GM12891 (cell line): ENCODE data around the gene COX15.

Experiments used
- DNase-seq: peaks from one replicate; pipeline ENCODE4 v3.0.0; 2011; ENCODE audit warnings: low spot score; ENCODE audit not compliant: insufficient read length
- FAIRE-seq: peaks from 2 replicates; lab custom pipeline; 2011; peaks lifted over from hg19 to GRCh38; lab: Jason Lieb, UNC
- PAX5 ChIP-seq: IDR thresholded peaks from 2 replicates; pipeline ENCODE4 v1.6.1; 2011; ENCODE audit warnings: low read length, moderate library complexity, mild to moderate bottlenecking; ENCODE audit not compliant: insufficient read depth, severe bottlenecking
- POLR2A ChIP-seq: IDR thresholded peaks from 2 replicates; pipeline ENCODE4 v1.6.1; 2011; ENCODE audit warnings: low read depth, low read length, control low read depth
- POLR2AphosphoS5 ChIP-seq: IDR thresholded peaks from 2 replicates; pipeline ENCODE4 v1.6.1; 2011; ENCODE audit warnings: low read depth, low read length, control low read depth
- POU2F2 ChIP-seq: IDR thresholded peaks from 2 replicates; pipeline ENCODE4 v1.6.1; 2011; ENCODE audit warnings: low read depth, mild to moderate bottlenecking, control low read depth, low read length, moderate library complexity
- SPI1 ChIP-seq: IDR thresholded peaks from 2 replicates; pipeline ENCODE4 v1.6.1; 2011; ENCODE audit warnings: low read depth, low read length, control low read depth
- TAF1 ChIP-seq: IDR thresholded peaks from 2 replicates; pipeline ENCODE4 v1.6.1; 2011; ENCODE audit warnings: low read depth, low read length, control low read depth

The COX15 gene

GRCh38 chr10:99711129-99711719 lies 20.7 kb downstream of the COX15 start:
- TF ChIP-seq POLR2AphosphoS5 (no peak), POU2F2 (no peak), SPI1 (no peak), TAF1 (no peak), PAX5 (no peak), POLR2A (no peak)
- DNase-seq = no peak
- FAIRE-seq = peak; percentile 58

GRCh38 chr10:99709480-99710229 lies 22.3 kb downstream of the COX15 start:
- DNase-seq = no peak
- FAIRE-seq = no peak
- TF ChIP-seq SPI1 (no peak), POLR2AphosphoS5 (no peak), POU2F2 (no peak), TAF1 (no peak), PAX5 (no peak), POLR2A (no peak)

GRCh38 chr10:99708428-99709012 lies 23.4 kb downstream of the COX15 start:
- no peak for TF ChIP-seq TAF1
- TF ChIP-seq PAX5 = no peak
- TF ChIP-seq POU2F2 = no peak
- no peak for TF ChIP-seq POLR2AphosphoS5
- DNase-seq = no peak
- no peak for FAIRE-seq

- no peak for FAIRE-seq
Measured at GRCh38 chr10:99700649-99701048, 31.3 kb downstream of the COX15 start.

GRCh38 chr10:99698504-99699080 lies 33.3 kb downstream of the COX15 start:
- FAIRE-seq = no peak
- TF ChIP-seq POU2F2 (no peak), POLR2A (no peak), POLR2AphosphoS5 (no peak), SPI1 (no peak), TAF1 (no peak), PAX5 (no peak)

More at GRCh38 chr10:99700649-99701048, 31.3 kb downstream of the COX15 start:
- DNase-seq = no peak
- TF ChIP-seq POU2F2 (no peak), POLR2AphosphoS5 (no peak), TAF1 (no peak), PAX5 (no peak), SPI1 (no peak), POLR2A (no peak)

GRCh38 chr10:99695761-99696160 lies 36.2 kb downstream of the COX15 start:
- DNase-seq (no peak), FAIRE-seq (no peak)
- no peak for TF ChIP-seq TAF1
- no peak for TF ChIP-seq POU2F2
- TF ChIP-seq PAX5 = no peak
- no peak for TF ChIP-seq SPI1
- no peak for TF ChIP-seq POLR2AphosphoS5
- no peak for TF ChIP-seq POLR2A

More at GRCh38 chr10:99698504-99699080, 33.3 kb downstream of the COX15 start:
- DNase-seq = no peak

DNA sequence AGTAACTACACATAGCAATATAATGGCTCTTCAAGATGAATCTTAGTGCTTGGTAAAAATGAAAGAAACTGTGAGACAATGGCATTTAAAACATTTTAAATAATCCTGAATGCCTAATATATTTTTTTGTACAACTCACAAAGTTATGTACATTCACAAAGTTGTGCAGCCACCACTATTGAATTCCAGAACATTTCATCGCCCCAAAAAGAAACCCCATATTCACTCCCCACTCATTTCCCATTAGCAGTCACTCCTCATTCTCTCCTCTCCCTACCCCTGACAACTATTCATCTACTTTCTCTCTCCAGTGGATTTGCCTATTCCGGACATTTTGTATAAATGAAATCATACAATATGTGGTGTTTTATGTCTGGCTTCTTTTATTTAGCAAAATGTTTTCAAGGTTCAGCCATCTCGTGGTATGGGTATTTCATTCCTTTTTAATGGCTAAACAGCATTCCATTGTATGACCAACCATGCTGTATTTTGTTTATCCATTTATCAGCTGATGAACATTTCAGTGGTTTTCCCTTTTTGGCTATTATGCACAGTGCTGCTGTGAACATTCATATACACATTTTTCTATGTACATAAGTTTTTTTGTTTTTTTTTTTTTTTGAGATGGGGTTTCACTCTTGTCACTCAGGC lies 37.9 kb downstream of the COX15 start:
- FAIRE-seq = no peak

GRCh38 chr10:99689461-99689860 lies 42.5 kb downstream of the COX15 start:
- DNase-seq (no peak), FAIRE-seq (no peak)
- no peak for TF ChIP-seq PAX5
- TF ChIP-seq TAF1 = no peak
- no peak for TF ChIP-seq POU2F2
- no peak for TF ChIP-seq SPI1
- no peak for TF ChIP-seq POLR2A
- no peak for TF ChIP-seq POLR2AphosphoS5

More for the DNA sequence above, 37.9 kb downstream of the COX15 start:
- DNase-seq = no peak
- no peak for TF ChIP-seq POLR2AphosphoS5
- no peak for TF ChIP-seq SPI1
- TF ChIP-seq POLR2A = no peak
- no peak for TF ChIP-seq PAX5
- no peak for TF ChIP-seq POU2F2

DNA sequence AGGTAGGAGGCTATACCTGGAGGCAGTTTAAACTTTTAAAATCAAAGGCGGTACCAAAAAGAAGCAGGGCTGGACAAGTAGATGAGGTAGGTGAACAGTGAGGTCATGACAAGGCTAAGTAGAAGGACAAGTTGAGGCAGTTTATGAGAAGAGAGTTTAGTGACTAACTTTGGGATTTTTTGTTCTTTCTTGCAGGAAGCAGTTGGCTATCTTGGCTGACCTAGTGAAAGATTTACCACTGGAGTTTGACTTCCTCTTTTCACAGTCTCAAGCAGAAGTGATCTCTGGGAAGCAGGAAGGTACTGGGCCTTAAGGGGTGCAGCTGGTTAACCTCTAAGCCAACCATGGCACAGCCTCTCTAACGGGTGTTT lies 46.3 kb downstream of the COX15 start:
- FAIRE-seq (peak; percentile 62), DNase-seq (no peak)
- TF ChIP-seq TAF1 (no peak), PAX5 (no peak), SPI1 (peak; percentile 96), POU2F2 (no peak), POLR2AphosphoS5 (no peak), POLR2A (no peak)
